ENCODE data around the gene PIEZO2.
"Not testable (repeated sequence)": the region's sequence is repeated elsewhere in the genome, so short reads cannot be mapped to it uniquely, and the experiment has no call there.

The PIEZO2 gene

GRCh38 chr18:10877987-10878386, 271.4 kb downstream of the PIEZO2 start:
- DNase-seq, result no peak

DNA sequence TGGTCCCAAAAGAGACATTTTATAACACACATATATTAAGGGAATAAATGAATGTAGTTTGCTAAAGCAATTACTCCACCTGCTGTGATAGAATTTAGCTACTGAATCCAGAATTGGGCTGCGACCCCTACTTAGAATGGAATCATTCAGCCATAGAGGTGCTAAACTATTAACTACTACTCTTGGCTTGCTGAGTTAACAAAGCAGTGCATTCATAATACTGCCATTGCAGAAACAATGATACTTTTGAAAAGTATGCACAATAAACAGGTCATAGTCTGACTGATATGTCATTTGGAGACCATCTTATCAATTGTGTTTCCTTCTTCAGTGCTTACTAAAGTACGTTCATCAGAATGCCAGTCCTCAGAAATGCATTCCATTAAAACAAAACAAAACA, 273.6 kb downstream of the PIEZO2 start:
- no peak for DNase-seq

GRCh38 chr18:10872304-10872703, 277.1 kb downstream of the PIEZO2 start:
- no peak for DNase-seq

DNA sequence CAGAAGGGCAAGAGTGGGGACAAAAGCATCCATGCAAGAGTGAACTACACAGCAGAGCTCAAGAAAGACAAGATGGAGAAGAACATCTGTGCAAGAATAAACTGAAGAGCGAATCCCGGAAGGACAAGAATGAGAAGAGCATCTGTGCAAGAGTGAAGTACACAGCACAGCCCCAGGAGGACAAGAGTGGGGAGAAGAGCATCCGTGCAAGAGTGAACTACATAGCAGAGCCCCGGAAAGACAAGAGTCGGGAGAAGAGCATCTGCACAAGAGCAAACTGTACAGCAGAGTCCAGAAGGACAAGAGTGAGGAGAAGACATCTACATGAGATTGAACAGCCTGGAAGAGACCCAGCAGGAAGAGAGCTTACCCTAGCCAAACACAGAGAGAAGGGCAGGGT, 284.6 kb downstream of the PIEZO2 start:
- DNase-seq, result no peak

- DNase-seq, result no peak
Measured at GRCh38 chr18:10863026-10863425, 286.3 kb downstream of the PIEZO2 start.

DNA sequence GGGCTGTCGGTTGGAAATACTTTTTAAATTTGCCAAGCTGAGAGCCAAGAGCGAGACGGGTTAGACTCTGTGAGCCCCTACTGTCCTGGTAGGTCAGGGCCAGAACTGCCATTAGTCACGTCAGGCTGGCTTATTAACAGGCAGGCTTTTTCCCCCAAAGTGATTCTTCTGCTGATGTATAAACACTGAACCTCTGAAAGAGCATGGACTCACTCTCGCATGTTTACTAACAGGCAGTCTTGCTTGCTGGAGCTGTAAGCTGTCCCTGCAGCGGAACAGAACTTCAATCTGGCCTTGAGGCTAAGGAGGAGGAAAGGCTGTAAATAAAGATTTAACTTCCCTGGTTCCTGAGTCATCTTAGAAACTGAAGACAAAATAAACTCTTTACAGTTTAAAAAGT, 288.4 kb downstream of the PIEZO2 start:
- no peak for DNase-seq

- no peak for DNase-seq
Measured at GRCh38 chr18:10860382-10860781, 289.0 kb downstream of the PIEZO2 start.

DNA sequence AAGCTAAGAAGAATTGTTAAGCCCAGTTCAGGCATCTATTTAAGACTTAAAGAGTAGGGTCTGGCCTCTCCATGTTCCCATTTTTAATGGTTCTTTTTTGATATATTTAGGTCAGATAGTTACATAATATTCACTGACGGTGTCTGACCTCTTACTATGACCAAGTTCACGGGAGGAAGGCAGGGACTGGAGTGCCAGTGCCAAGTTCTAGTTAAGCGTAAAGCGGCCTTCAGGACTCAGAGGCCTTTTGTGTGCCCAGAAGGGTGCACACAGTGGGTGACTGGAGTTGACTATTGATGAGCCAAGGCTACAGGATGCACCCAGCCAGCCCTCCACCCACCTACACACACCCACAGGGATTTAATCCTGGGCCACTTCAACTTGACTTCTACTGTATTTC, 290.9 kb downstream of the PIEZO2 start:
- no peak for DNase-seq

- no peak for DNase-seq
Measured at GRCh38 chr18:10856132-10856531, 293.2 kb downstream of the PIEZO2 start.

DNA sequence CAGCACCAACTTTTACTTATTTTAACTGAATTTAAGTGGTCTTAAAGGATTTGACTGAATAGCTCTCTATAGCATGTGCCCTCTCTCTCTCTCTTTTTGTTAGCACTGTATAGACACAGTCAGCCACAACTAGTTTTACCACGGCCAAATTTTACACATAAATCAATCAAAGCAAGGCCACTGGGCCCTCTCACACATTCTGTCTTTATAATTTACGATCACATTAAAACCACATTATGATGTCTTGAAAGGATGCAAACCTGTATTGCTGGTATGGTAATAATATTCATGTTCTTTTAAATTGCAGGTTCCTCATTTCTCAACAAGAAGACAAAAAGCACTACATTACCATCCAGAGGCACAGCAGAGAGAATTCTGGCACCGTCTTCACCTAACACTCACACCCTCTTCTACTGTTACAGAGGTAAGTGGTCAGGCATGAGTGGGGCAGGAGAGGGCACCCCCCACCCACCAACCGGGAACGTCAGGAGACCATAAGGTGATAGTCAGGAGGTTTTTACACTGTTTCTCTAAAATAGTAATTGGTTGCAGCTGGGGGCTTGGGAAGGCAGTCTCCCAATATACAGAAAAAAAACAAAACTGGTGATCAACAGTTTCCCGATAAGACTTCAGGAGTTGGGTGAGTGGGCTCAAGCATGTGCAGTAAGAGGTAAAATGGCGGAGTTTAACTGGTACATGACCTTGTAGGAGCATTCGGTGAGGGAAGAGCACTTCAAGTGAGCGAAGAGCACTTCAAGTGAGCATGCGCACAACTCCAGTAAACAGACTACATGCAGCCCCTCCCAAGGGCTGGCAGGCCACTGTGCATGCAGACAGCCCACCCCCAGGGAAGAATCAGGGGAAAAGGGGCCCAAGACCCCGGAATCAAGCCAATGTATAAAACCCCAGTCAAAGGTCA, 296.7 kb downstream of the PIEZO2 start:
- no peak for DNase-seq

DNA sequence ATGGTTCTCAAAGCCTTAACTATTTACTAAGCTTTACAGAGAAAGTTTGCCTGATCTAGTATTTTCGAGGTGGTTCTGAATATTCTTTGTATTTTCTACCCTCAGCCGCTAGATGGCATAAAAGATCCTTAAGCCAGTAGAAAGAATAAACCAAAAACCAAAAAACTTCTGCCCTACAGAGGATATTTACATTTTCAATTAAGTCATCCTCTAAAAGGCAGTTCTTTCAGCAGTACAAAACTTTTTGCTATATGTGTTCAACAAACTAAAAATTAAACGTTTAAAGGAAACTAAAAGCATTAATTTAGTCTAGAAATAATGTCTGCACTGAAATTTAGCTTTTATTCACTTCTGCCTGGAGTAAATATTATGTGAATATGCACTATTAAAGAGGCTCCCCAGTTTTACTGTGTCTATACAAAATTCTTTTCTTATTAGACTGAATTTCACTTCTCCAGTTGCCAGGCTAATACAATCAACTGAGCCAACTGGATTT, 297.5 kb downstream of the PIEZO2 start:
- DNase-seq, result peak; percentile 63

DNA sequence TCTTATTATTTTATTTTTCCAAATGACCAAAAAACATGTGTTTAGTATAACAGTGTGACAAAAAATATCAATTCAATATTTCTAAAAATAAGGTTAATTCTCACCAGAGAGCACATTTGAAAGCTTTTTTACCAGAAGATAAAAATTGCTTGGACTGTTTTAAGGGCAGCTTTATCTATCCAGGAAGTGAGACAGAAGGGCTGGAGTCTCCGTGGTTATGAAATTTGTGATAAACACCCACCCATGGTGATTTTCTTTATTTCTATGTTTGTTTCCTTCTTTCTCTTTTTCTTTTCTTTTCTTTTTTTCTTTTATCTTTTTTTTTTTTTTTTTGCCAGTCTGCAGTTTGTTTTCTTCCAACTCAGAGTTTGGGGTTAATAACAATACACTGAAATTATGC, 298.5 kb downstream of the PIEZO2 start:
- DNase-seq, result no peak

DNA sequence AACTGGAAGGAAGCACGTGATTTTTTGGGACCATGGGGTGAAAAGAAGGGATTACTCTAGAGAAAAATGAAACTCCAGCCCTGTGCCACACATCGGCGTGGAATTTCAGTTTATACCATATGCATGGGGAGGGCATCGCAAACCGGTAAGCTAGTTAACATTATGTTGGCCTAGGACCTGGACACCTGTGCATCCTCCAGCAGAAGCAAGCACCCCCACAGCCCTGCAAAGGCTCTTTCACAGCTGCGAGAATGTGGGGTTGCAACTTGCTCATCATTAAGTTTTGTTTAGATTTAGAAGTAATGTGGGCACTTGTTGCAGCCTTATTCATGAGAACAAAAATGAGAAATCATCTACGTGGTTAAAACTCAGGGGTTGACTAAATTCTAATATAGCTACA, 299.2 kb downstream of the PIEZO2 start:
- no peak for DNase-seq

GRCh38 chr18:10847907-10848306, 301.5 kb downstream of the PIEZO2 start:
- no peak for DNase-seq

- no peak for DNase-seq
Measured at GRCh38 chr18:10847408-10847790, 302.0 kb downstream of the PIEZO2 start.

GRCh38 chr18:10846657-10847407, 302.5 kb downstream of the PIEZO2 start:
- DNase-seq, result no peak

GRCh38 chr18:10846035-10846434, 303.3 kb downstream of the PIEZO2 start:
- not testable (repeated sequence) for DNase-seq

- DNase-seq, result no peak
Measured at GRCh38 chr18:10843565-10843964, 305.8 kb downstream of the PIEZO2 start.

GRCh38 chr18:10842861-10843260, 306.5 kb downstream of the PIEZO2 start:
- no peak for DNase-seq

DNA sequence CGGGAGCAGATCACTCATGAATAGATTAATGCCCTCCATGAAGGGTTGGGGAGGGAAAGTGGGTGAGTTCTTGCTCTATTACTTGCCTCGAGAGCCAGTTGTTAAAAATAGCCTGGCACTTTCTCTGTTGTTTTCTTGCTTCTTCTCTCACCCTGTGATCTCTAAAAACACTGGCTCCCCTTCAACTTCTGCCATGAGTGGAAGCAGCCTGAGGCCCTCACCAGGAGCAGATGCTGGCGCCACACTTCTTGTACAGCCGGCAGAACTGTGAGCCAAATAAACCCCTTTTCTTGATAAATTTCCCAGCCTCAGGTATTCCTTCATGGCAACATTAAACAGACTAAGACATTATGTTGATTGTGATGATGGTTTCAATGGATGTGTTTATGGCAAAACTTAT, 307.0 kb downstream of the PIEZO2 start:
- DNase-seq, result no peak

DNA sequence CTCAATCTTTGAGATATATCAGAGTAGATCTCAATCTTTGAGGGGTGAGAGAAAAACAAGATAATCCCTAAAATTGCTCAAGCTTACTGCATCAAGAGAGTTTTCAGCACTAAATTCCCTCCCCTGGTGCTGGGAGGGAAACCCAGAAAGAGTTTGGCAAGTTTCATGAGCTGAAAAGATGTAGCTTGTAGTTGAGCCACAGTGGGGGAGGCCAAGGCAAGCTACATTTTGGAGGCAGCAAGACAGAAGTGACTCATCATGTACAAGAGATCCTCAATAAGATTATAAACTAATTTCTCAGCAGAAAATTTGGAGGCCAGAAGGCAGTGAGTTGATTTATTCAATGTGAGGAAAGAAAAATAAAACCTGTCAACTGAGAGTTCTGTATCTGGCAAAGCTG, 308.2 kb downstream of the PIEZO2 start:
- no peak for DNase-seq

DNA sequence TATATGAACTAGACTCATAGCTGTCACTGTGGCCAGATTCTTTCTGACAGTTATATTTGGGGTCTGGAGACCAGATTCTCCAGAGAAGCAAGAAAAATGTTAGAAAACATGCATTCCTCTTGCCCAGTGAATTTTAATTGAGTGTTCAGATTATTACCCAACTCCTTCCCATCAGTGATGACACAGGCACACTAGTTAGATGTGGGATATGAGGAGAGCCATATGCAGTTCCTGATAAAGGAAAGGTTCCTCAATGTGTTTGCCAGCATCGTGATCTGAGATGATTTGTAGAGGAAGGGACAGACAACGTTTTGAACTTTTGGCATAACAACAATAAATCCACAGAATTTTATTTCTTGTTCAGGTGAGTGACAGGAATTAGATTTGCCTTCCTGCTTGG, 308.6 kb downstream of the PIEZO2 start:
- DNase-seq, result no peak

DNA sequence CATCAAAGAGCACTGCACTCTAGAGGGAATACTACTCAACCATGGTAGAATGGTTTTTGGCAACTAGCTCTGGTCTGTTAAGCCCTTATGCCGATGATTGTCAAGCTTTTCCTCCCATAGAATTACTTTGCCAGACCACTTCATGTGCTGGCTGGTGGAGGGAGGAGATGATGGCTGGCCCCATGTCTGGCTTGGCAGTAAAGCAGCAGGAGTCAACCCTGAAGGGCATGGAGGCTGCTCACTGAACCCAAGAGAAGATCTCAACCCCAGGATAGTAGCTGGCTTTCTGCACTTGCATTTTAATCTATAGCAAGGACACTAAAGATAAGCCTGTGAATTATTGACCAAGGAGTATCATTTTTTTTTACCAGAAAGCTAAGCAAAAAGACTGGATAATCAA, 309.9 kb downstream of the PIEZO2 start:
- DNase-seq, result no peak

- DNase-seq, result no peak
Measured at GRCh38 chr18:10838553-10838952, 310.8 kb downstream of the PIEZO2 start.
